NCI-H345 treated with DMSO at 0.1 percent for 48 hours (cell line): Measurements from ENCODE around the gene AIF1.
A peak's percentile ranks its signal among the peaks of the same experiment; 100 is the strongest.

Experiments
- DNase-seq: peaks from one replicate; lab custom pipeline; 2025; ENCODE audit not compliant: unreplicated experiment; lab: John Stamatoyannopoulos, UW

AIF1 gene

GRCh38 chr6:31663126-31663960 is 48.3 kb downstream of the AIF1 start:
- DNase-seq, result no peak

- no peak for DNase-seq
Measured at GRCh38 chr6:31663961-31664789, 49.1 kb downstream of the AIF1 start.

- peak; percentile 82 for DNase-seq
Measured at GRCh38 chr6:31664790-31665500, 49.9 kb downstream of the AIF1 start, which contains the start of gene GPANK1. Gene GPANK1, minus strand, starts transcription at chr6:31664997. Its CDS starts 519 bp downstream, at chr6:31664478.

GRCh38 chr6:31665501-31666336 is 50.7 kb downstream of the AIF1 start, which contains the start of gene CSNK2B:
Gene CSNK2B, plus strand, starts transcription at chr6:31666080. Its CDS starts 752 bp downstream, at chr6:31666832.
- peak; percentile 96 for DNase-seq

- DNase-seq, result no peak
Measured at GRCh38 chr6:31666337-31666965, 51.4 kb downstream of the AIF1 start.
